CD8-positive, alpha-beta memory T cell (primary cell): Measurements from ENCODE around the gene MZF1. TPM values are rescaled to one million over a fixed set of nuclear protein-coding genes. Genes with fewer than 3 reads are reported as not detected.
A peak's percentile ranks its signal among the peaks of the same experiment; 100 is the strongest.

ENCODE experiments used
- CTCF ChIA-PET: fragments of 350-600 bp; sonication (Branson Sonifier 250); formaldehyde crosslinking; loops from one replicate; lab custom pipeline; 2021; ENCODE audit warnings: antibody characterized with exemption; lab: Charles Lee
- POLR2A ChIA-PET: fragments of 350-600 bp; sonication (Branson Sonifier 250); formaldehyde crosslinking; loops from one replicate; lab custom pipeline; 2021; ENCODE audit warnings: antibody characterized with exemption; lab: Charles Lee
- DNase-seq, 5 donors: peaks; one replicate each; pipeline versions ENCODE4 v3.0.0 to v3.0.0-alpha.2; 2020 to 2022; ENCODE audit warnings: mixed read lengths in 1 of 5
- H3K27ac ChIP-seq: one replicate; pipeline ENCODE4 v1.7.0; 2013; ENCODE audit warnings: low read depth, mild to moderate bottlenecking, low read length, moderate library complexity
- H3K27me3 ChIP-seq: 2 replicates; pipeline ENCODE4 v1.7.0; 2013; ENCODE audit warnings: low read length, mild to moderate bottlenecking; ENCODE audit not compliant: insufficient read depth, poor library complexity, severe bottlenecking
- H3K36me3 ChIP-seq: 2 replicates; pipeline ENCODE4 v1.7.0; 2013; ENCODE audit warnings: mild to moderate bottlenecking, low read length, moderate library complexity; ENCODE audit not compliant: insufficient read depth
- H3K4me1 ChIP-seq: 2 replicates; pipeline ENCODE4 v1.7.0; 2013; ENCODE audit warnings: mild to moderate bottlenecking, low read length, moderate library complexity; ENCODE audit not compliant: insufficient read depth
- H3K4me3 ChIP-seq: 2 replicates; pipeline ENCODE4 v1.7.0; 2013; ENCODE audit warnings: mild to moderate bottlenecking, low read length
- H3K9me3 ChIP-seq: 2 replicates; pipeline ENCODE4 v1.7.0; 2013; ENCODE audit warnings: mild to moderate bottlenecking, low read length
- H3K27ac Mint-ChIP-seq, 8 donors: one replicate each; pipeline ENCODE4 v1.8.0; 2020 to 2021; ENCODE audit warnings: mixed read lengths in 8 of 8, mild to moderate bottlenecking in 6 of 8, inconsistent platforms in 3 of 8, moderate library complexity in 3 of 8
- H3K27me3 Mint-ChIP-seq, 2 donors: one replicate each; pipeline ENCODE4 v1.8.0; 2020 to 2021; ENCODE audit warnings: mixed read lengths in 2 of 2, mild to moderate bottlenecking in 1 of 2, moderate library complexity in 1 of 2
- H3K36me3 Mint-ChIP-seq, 3 donors: one replicate each; pipeline ENCODE4 v1.8.0; 2020 to 2021; ENCODE audit warnings: mixed read lengths in 3 of 3, inconsistent platforms in 1 of 3, mild to moderate bottlenecking in 1 of 3
- H3K4me1 Mint-ChIP-seq, 3 donors: one replicate each; pipeline ENCODE4 v1.8.0; 2020 to 2021; ENCODE audit warnings: mixed read lengths in 3 of 3, inconsistent platforms in 1 of 3, mild to moderate bottlenecking in 1 of 3
- H3K4me3 Mint-ChIP-seq, 7 donors: one replicate each; pipeline ENCODE4 v1.8.0; 2020 to 2021; ENCODE audit warnings: mixed read lengths in 7 of 7, mild to moderate bottlenecking in 6 of 7, moderate library complexity in 4 of 7, inconsistent platforms in 2 of 7
- H3K9me3 Mint-ChIP-seq, 5 donors: one replicate each; pipeline ENCODE4 v1.8.0; 2020 to 2022; ENCODE audit warnings: mixed read lengths in 5 of 5, mild to moderate bottlenecking in 3 of 5, moderate library complexity in 2 of 5, inconsistent platforms in 1 of 5
- polyA plus RNA-seq: library from polyadenylated mRNA; unstranded; fragments of 300-500 nt; fragmentation: Illumina TruSeq; gene quantifications from one replicate; pipeline ENCODE4 v1.2.3, GENCODE V29; 2021
- total RNA-seq, 2 experiments: library from RNA; stranded (reverse); gene quantifications; one replicate each; pipeline ENCODE4 v1.2.3, GENCODE V29; 2021

Gene MZF1
- total and polyA plus RNA-seq, 3 experiments from 2014 or later: 10.3 to 14.8 (median 14.0) TPM

GRCh38 chr19:58560007-58560887 is 12.9 kb downstream of the MZF1 start:
- H3K36me3 ChIP-seq: peaks cover 12% of the 10 kb centered on the region
- H3K9me3 Mint-ChIP-seq: no peaks in the 10 kb centered on the region
- peaks cover 58% of the 10 kb centered on the region for H3K4me1 ChIP-seq
- H3K27ac Mint-ChIP-seq: peak overlapping the region; percentile 96 to 100 (median 98)
- H3K4me3 Mint-ChIP-seq: peak overlapping the region; percentile 93 to 100 (median 97)
- ChIA-PET CTCF (interaction anchor here (1.2 to 2.5 kb wide), 2 partner anchors 9 to 40 kb away, joined by 3 to 10 read pairs; partner anchors contain the start of gene ZBTB45), POLR2A (interaction anchor here (0.8 to 4.0 kb wide), 3 partner anchors 12 to 40 kb away, joined by 3 to 17 read pairs (median 6); partner anchors contain the start of genes TRIM28 and ZBTB45)
- peak overlapping the region; percentile 100 for H3K4me3 ChIP-seq
- no peaks in the 10 kb centered on the region for H3K9me3 ChIP-seq
- H3K4me1 Mint-ChIP-seq: peaks cover 57 to 82% (median 63%) of the 10 kb centered on the region in 3 donors
- no peak for DNase-seq
- H3K27me3 Mint-ChIP-seq: no peaks in the 10 kb centered on the region
- H3K36me3 Mint-ChIP-seq: peaks cover 0 to 35% (median 5%) of the 10 kb centered on the region in 3 donors
- H3K27me3 ChIP-seq: no peaks in the 10 kb centered on the region
- peak overlapping the region; percentile 99 for H3K27ac ChIP-seq

GRCh38 chr19:58559275-58560006 is 13.7 kb downstream of the MZF1 start:
- peaks cover 12% of the 10 kb centered on the region for H3K36me3 ChIP-seq
- Mint-ChIP-seq H3K4me1 (peaks cover 61 to 87% (median 68%) of the 10 kb centered on the region in 3 donors), H3K27ac (peak overlapping the region; percentile 96 to 100 (median 98)), H3K4me3 (peak overlapping the region; percentile 93 to 100 (median 97)), H3K27me3 (no peaks in the 10 kb centered on the region), H3K36me3 (peaks cover 0 to 42% (median 6%) of the 10 kb centered on the region in 3 donors), H3K9me3 (no peaks in the 10 kb centered on the region)
- peak overlapping the region; percentile 100 for H3K4me3 ChIP-seq
- ChIA-PET POLR2A (interaction anchor here (1.4 to 4.0 kb wide), 2 partner anchors 15 to 16 kb away, joined by 7 to 17 read pairs; partner anchors contain the start of gene TRIM28), CTCF (no interaction called here)
- H3K4me1 ChIP-seq: peaks cover 61% of the 10 kb centered on the region
- no peaks in the 10 kb centered on the region for H3K9me3 ChIP-seq
- H3K27me3 ChIP-seq: no peaks in the 10 kb centered on the region
- DNase-seq: peak in 3 of 5 donors; percentile 46 to 69 (median 47)
- H3K27ac ChIP-seq: peak overlapping the region; percentile 99

GRCh38 chr19:58558623-58559274 is 14.4 kb downstream of the MZF1 start:
- peaks cover 12% of the 10 kb centered on the region for H3K36me3 ChIP-seq
- Mint-ChIP-seq H3K27ac (peak overlapping the region; percentile 96 to 100 (median 98)), H3K36me3 (peaks cover 0 to 49% (median 8%) of the 10 kb centered on the region in 3 donors), H3K4me3 (peak overlapping the region; percentile 93 to 100 (median 97)), H3K9me3 (no peaks in the 10 kb centered on the region), H3K27me3 (no peaks in the 10 kb centered on the region), H3K4me1 (peaks cover 65 to 87% (median 68%) of the 10 kb centered on the region in 3 donors)
- peak overlapping the region; percentile 100 for H3K4me3 ChIP-seq
- ChIA-PET POLR2A (interaction anchor here (1.0 to 1.5 kb wide), 3 partner anchors 14 to 39 kb away, joined by 4 to 12 read pairs (median 7); partner anchors contain the start of genes MZF1, TRIM28 and ZBTB45), CTCF (interaction anchor here (1.2 kb wide), 1 partner anchor 39 kb away, joined by 5 read pairs; the partner anchor contains the start of gene ZBTB45)
- DNase-seq: peak; percentile 100
- H3K27ac ChIP-seq: peak overlapping the region; percentile 99
- no peaks in the 10 kb centered on the region for H3K9me3 ChIP-seq
- H3K4me1 ChIP-seq: peaks cover 62% of the 10 kb centered on the region
- no peaks in the 10 kb centered on the region for H3K27me3 ChIP-seq

GRCh38 chr19:58558066-58558622 is 15.0 kb downstream of the MZF1 start, which contains the start of gene UBE2M:
Gene UBE2M, minus strand, starts transcription at chr19:58558611. Its CDS starts 230 bp downstream, at chr19:58558381.
- H3K27me3 ChIP-seq: no peaks in the 10 kb centered on the region
- H3K36me3 Mint-ChIP-seq: peaks cover 0 to 53% (median 11%) of the 10 kb centered on the region in 3 donors
- ChIA-PET POLR2A (interaction anchor here (1.0 to 1.5 kb wide), 3 partner anchors 14 to 39 kb away, joined by 4 to 12 read pairs (median 7); partner anchors contain the start of genes MZF1, TRIM28 and ZBTB45), CTCF (interaction anchor here (1.2 kb wide), 1 partner anchor 38 kb away, joined by 5 read pairs; the partner anchor contains the start of gene ZBTB45)
- peak within 1 kb of the TSS; percentile 100 for H3K4me3 ChIP-seq
- H3K9me3 ChIP-seq: no peaks in the 10 kb centered on the region
- peak within 1 kb of the TSS; percentile 93 to 100 (median 97) for H3K4me3 Mint-ChIP-seq
- H3K27ac ChIP-seq: peak within 1 kb of the TSS; percentile 99
- H3K36me3 ChIP-seq: peaks cover 12% of the 10 kb centered on the region
- H3K27me3 Mint-ChIP-seq: no peaks in the 10 kb centered on the region
- peak within 1 kb of the TSS; percentile 96 to 100 (median 98) for H3K27ac Mint-ChIP-seq
- H3K4me1 Mint-ChIP-seq: peaks cover 62 to 85% (median 66%) of the 10 kb centered on the region in 3 donors
- DNase-seq: peak in 3 of 5 donors; percentile 51 to 81 (median 56)
- no peaks in the 10 kb centered on the region for H3K9me3 Mint-ChIP-seq
- peaks cover 60% of the 10 kb centered on the region for H3K4me1 ChIP-seq

GRCh38 chr19:58557221-58558065 is 15.7 kb downstream of the MZF1 start:
- Mint-ChIP-seq H3K27ac (peak overlapping the region; percentile 91 to 99 (median 97)), H3K4me1 (peaks cover 64 to 86% (median 67%) of the 10 kb centered on the region in 3 donors), H3K4me3 (peak overlapping the region; percentile 89 to 100 (median 97)), H3K9me3 (no peaks in the 10 kb centered on the region), H3K36me3 (peaks cover 0 to 56% (median 14%) of the 10 kb centered on the region in 3 donors), H3K27me3 (peaks cover 0 to 1% of the 10 kb centered on the region in 2 donors)
- H3K36me3 ChIP-seq: peaks cover 16% of the 10 kb centered on the region
- ChIA-PET CTCF (interaction anchor here (0.9 kb wide), 1 partner anchor 38 kb away, joined by 4 read pairs; the partner anchor contains the start of gene ZBTB45), POLR2A (interaction anchor here (1.0 to 1.5 kb wide), 3 partner anchors 14 to 38 kb away, joined by 4 to 12 read pairs (median 7); partner anchors contain the start of genes MZF1, TRIM28 and ZBTB45)
- H3K9me3 ChIP-seq: no peaks in the 10 kb centered on the region
- DNase-seq: no peak
- peaks cover 59% of the 10 kb centered on the region for H3K4me1 ChIP-seq
- H3K27ac ChIP-seq: peak overlapping the region; percentile 84
- no peaks in the 10 kb centered on the region for H3K27me3 ChIP-seq
- peak overlapping the region; percentile 69 for H3K4me3 ChIP-seq

- peaks cover 23% of the 10 kb centered on the region for H3K36me3 ChIP-seq
- ChIA-PET CTCF (interaction anchor here (0.9 kb wide), 1 partner anchor 37 kb away, joined by 4 read pairs; the partner anchor contains the start of gene ZBTB45), POLR2A (no interaction called here)
- H3K4me1 ChIP-seq: peaks cover 53% of the 10 kb centered on the region
- H3K9me3 ChIP-seq: no peaks in the 10 kb centered on the region
- Mint-ChIP-seq H3K27ac (peak overlapping the region; percentile 81 to 99 (median 96)), H3K27me3 (peaks cover 0 to 1% of the 10 kb centered on the region in 2 donors), H3K9me3 (no peaks in the 10 kb centered on the region), H3K4me1 (peaks cover 63 to 79% (median 64%) of the 10 kb centered on the region in 3 donors), H3K4me3 (peak overlapping the region; percentile 67 to 97 (median 91)), H3K36me3 (peaks cover 0 to 64% (median 14%) of the 10 kb centered on the region in 3 donors)
- no peaks in the 10 kb centered on the region for H3K27me3 ChIP-seq
- peak overlapping the region; percentile 69 for H3K4me3 ChIP-seq
- DNase-seq: no peak
- H3K27ac ChIP-seq: peak overlapping the region; percentile 84
Measured at GRCh38 chr19:58556622-58557220, 16.4 kb downstream of the MZF1 start.
